Calu3 (cell line): ENCODE measurements around the gene ARPC5L. TPM values are rescaled to one million over a fixed set of nuclear protein-coding genes. Genes with fewer than 3 reads are reported as not detected.

ENCODE experiments used
- BruUV-seq: library from RNA; stranded (reverse); fragments of 400-500 nt; replicated peaks from 2 replicates; lab custom pipeline; 2021; lab: Mats Ljungman, UMichigan
- CTCF ChIA-PET: fragments of 300-600 bp; sonication (Branson Sonifier 250); formaldehyde crosslinking; loops from one replicate; lab custom pipeline; 2022; ENCODE audit warnings: antibody characterized with exemption; lab: Charles Lee
- DNase-seq: peaks from one replicate; pipeline ENCODE4 v3.0.0; 2022
- H3K27ac Mint-ChIP-seq: one replicate; pipeline ENCODE4 v1.8.0; 2022; ENCODE audit warnings: mixed read lengths; ENCODE audit not compliant: unreplicated experiment
- H3K27me3 Mint-ChIP-seq: one replicate; pipeline ENCODE4 v1.8.0; 2022; ENCODE audit warnings: mixed read lengths; ENCODE audit not compliant: unreplicated experiment
- H3K36me3 Mint-ChIP-seq: one replicate; pipeline ENCODE4 v1.8.0; 2022; ENCODE audit warnings: mild to moderate bottlenecking, moderate library complexity, mixed read lengths; ENCODE audit not compliant: insufficient read depth, unreplicated experiment
- H3K4me1 Mint-ChIP-seq: one replicate; pipeline ENCODE4 v1.8.0; 2022; ENCODE audit warnings: mild to moderate bottlenecking, low read depth, mixed read lengths; ENCODE audit not compliant: unreplicated experiment
- H3K4me3 Mint-ChIP-seq: one replicate; pipeline ENCODE4 v1.8.0; 2022; ENCODE audit warnings: mild to moderate bottlenecking, low read depth, moderate library complexity, mixed read lengths; ENCODE audit not compliant: unreplicated experiment
- H3K9me3 Mint-ChIP-seq: one replicate; pipeline ENCODE4 v1.8.0; 2022; ENCODE audit warnings: low read depth, mixed read lengths; ENCODE audit not compliant: unreplicated experiment
- intact Hi-C: fragments of 100-400 bp; cut with micrococcal nuclease; formaldehyde crosslinking; loops from one replicate; pipeline ENCODE4 v1.10.0; 2022; ENCODE audit not compliant: unreplicated experiment
- total RNA-seq: library from RNA; stranded (reverse); gene quantifications from 2 replicates; pipeline ENCODE4 v1.2.3, GENCODE V29; 2022
- TF ChIP-seq, protein P1 (sequence below): fragments of 200-600 bp; IDR thresholded peaks from one replicate; pipeline ENCODE4 v1.8.0; 2022; ENCODE audit warnings: antibody characterized with exemption; ENCODE audit not compliant: unreplicated experiment

Gene ARPC5L
- total RNA-seq, 1 experiment from 2014 or later = 33.2 TPM

GRCh38 chr9:124855944-124856765 is 5.8 kb upstream of the ARPC5L start:
- no peak overlapping the region for H3K27ac Mint-ChIP-seq
- H3K9me3 Mint-ChIP-seq = no peaks in the 10 kb centered on the region
- intact Hi-C loops = no loop called here
- no peaks in the 10 kb centered on the region for H3K27me3 Mint-ChIP-seq
- TF ChIP-seq, protein P1, sequence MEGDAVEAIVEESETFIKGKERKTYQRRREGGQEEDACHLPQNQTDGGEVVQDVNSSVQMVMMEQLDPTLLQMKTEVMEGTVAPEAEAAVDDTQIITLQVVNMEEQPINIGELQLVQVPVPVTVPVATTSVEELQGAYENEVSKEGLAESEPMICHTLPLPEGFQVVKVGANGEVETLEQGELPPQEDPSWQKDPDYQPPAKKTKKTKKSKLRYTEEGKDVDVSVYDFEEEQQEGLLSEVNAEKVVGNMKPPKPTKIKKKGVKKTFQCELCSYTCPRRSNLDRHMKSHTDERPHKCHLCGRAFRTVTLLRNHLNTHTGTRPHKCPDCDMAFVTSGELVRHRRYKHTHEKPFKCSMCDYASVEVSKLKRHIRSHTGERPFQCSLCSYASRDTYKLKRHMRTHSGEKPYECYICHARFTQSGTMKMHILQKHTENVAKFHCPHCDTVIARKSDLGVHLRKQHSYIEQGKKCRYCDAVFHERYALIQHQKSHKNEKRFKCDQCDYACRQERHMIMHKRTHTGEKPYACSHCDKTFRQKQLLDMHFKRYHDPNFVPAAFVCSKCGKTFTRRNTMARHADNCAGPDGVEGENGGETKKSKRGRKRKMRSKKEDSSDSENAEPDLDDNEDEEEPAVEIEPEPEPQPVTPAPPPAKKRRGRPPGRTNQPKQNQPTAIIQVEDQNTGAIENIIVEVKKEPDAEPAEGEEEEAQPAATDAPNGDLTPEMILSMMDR = no peak
- peaks cover 9% of the 10 kb centered on the region for H3K4me1 Mint-ChIP-seq
- CTCF ChIA-PET = interaction anchor here (0.8 to 1.4 kb wide), 4 partner anchors 61 to 84 kb away, joined by 3 to 4 read pairs (median 4); no protein-coding TSS in a partner anchor
- no TSS peak for BruUV-seq
- DNase-seq = peak; percentile 49
- peaks cover 61% of the 10 kb centered on the region for H3K36me3 Mint-ChIP-seq
- H3K4me3 Mint-ChIP-seq = no peak overlapping the region

DNA sequence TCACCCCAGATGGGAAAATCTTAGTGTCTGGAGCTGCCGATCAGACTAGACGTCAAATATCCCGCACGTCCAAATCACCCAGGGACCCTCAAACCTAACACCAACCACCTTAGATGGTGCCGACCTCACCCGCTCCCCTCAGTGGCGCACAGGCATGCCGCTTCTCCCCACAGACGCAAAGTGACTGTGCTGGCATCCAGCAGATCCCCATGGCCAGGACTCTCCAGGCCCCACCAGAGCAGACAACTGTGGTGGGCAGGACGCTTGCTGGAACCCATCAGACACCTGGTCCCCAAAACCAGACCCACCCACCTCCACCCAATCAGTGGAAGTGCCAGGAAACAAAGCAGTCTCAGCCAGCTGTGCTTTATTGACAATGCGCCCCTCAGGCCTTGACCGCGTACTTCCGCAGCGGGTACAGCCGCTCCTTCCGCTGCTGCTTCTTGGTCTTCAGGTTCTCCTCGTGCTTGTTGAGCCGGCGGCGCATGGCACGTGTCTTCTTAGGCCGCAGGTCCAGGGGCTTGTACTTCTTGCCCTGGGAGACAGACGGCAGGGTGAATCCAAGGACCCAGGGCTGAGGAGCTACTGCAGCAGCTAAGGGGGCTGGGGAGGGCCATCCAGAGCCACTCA is 4.3 kb upstream of the ARPC5L start:
- peaks cover 75% of the 10 kb centered on the region for H3K36me3 Mint-ChIP-seq
- no peak for DNase-seq
- BruUV-seq = no TSS peak
- H3K4me1 Mint-ChIP-seq = peaks cover 9% of the 10 kb centered on the region
- TF ChIP-seq, protein P1 = no peak
- no peak overlapping the region for H3K4me3 Mint-ChIP-seq
- H3K27me3 Mint-ChIP-seq = no peaks in the 10 kb centered on the region
- intact Hi-C loops = no loop called here
- CTCF ChIA-PET = no interaction called here
- no peaks in the 10 kb centered on the region for H3K9me3 Mint-ChIP-seq
- no peak overlapping the region for H3K27ac Mint-ChIP-seq

DNA sequence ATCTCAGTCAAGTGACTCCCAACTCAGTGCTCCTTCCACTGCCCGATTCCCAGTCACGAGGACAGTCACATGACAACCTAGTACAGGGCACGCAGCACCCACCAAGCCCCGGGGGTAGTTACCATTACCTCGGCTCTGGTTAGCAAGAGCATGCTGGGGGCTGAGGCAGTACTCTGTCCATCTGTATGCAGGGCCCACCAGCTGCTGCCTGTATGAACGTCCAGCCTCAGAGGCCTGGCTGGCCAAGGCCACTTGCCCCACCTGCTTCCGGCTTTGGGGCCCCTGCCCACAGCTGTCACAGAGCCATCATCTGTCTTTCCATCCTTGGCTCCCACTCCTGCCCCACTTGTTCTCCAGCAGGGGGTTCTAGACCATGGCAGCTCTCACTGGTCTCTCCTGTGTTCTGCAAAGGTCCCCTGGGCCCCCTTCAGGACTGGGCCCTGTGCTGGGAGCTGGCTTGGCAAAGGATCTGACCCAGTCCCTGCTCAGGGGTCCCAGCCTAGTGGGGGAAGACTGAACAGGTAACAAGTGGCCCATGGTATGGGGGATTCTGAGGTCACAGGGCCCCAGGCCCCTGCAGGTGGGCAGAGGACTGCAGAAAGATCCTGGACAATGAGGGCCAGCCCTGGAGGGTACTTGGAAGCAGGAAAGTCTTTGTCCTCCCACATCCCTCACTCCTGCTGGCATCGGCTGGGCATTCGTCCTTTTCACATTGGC is 3.4 kb upstream of the ARPC5L start:
- no peak overlapping the region for H3K27ac Mint-ChIP-seq

More for the DNA sequence above, 3.4 kb upstream of the ARPC5L start:
- Mint-ChIP-seq H3K4me1 (peaks cover 9% of the 10 kb centered on the region), H3K9me3 (no peaks in the 10 kb centered on the region), H3K4me3 (no peak overlapping the region), H3K27me3 (no peaks in the 10 kb centered on the region), H3K36me3 (peaks cover 74% of the 10 kb centered on the region)
- DNase-seq = no peak
- intact Hi-C loops = no loop called here
- CTCF ChIA-PET = interaction anchor here (0.5 kb wide), 1 partner anchor 47 kb away, joined by 4 read pairs; no protein-coding TSS in a partner anchor
- TF ChIP-seq, protein P1 = no peak
- no TSS peak for BruUV-seq
